ENCODE results near the gene RANBP17. TPM values are rescaled to one million over a fixed set of nuclear protein-coding genes. Genes with fewer than 3 reads are reported as not detected.

The RANBP17 gene
- polyA plus RNA-seq, 1 donor from 2014 or later, result 25.5 TPM

DNA sequence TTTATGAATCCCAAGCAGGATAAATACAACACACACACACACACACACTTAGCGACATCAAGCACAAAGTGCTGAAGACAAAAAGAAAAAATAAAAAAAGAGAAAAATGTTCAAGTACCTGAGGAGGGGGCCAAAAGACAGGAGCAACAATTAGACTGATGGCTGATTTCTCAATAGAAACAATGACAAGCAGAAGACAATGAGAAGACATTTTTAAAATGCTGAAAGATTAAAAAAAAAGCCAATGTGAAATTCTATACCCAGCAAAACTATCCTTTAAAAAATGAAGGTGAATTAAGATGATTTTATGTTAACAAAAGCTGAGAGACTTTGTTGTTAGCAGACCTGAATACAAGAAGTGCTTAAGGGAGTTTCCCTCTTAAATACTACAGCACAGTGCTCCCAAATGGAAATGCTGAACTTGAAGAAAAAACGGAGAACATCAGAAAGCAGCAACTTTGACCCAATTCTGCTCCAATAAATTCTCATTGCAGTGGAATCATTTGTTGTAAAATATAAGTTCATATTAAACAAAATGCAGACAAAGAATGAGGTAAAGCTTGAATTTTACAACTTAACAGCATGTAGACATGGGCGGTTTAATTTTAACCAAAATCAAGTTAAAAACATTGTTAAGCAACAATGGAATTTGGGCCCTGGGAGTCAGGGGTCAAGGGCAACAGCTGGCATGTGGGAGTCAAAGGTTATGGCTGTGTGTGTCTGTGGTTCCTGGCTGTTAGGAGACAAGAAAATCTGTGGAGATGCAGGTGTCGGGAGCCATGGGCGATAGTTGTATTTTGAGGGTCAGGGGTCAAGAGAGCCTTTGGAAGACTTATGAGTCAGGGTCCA is 776 bp upstream of the RANBP17 start:
- TF ChIP-seq SMC3 (conservative IDR thresholded peaks at IDR 0.05; ENCODE audit: poor library complexity) (no peak), EP300 (conservative IDR thresholded peaks at IDR 0.05; ENCODE audit: poor library complexity, severe bottlenecking) (no peak), POLR2AphosphoS5 (IDR thresholded peaks at IDR 0.05) (no peak)
- Histone ChIP-seq H3K9me3 (ENCODE audit: low read length) (no peaks in the 10 kb centered on the region), H3F3A (ENCODE audit: insufficient read depth, low read length, poor library complexity, severe bottlenecking) (peaks cover 3% of the 10 kb centered on the region), H3K27me3 (ENCODE audit: insufficient read depth, low read depth, low read length) (no peaks in the 10 kb centered on the region), H3K9me2 (ENCODE audit: insufficient read depth, low read length) (no peaks in the 10 kb centered on the region), H4K20me1 (ENCODE audit: insufficient read depth) (no peaks in the 10 kb centered on the region), H3K36me3 (ENCODE audit: insufficient read depth, low read length) (no peaks in the 10 kb centered on the region), H3K79me2 (replicated peaks; ENCODE audit: insufficient read depth, low read length) (peaks cover 9% of the 10 kb centered on the region), H3K27ac (ENCODE audit: low read length) (no peak overlapping the region), H3K4me2 (ENCODE audit: low read length) (no peak overlapping the region), H2AFZ (ENCODE audit: low read depth, low read length) (no peak overlapping the region), H3K4me3 (ENCODE audit: low read length) (peak overlapping the region; percentile 88), H3K9ac (ENCODE audit: low read length) (no peak overlapping the region)

DNA sequence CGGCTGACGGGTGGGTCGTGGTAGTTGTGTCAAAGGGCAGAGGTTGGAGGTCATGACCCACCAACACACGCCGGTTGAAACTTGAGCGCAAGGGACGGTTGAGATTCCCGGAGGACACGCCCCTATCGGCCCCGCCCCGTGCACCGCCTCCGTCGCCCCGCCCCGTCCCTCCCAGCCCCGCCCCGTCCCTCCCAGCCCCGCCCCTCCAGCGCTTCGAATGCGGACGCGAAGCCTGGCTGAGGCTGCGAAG is 226 bp upstream of the RANBP17 start:
- peak overlapping the region; percentile 88 for H3K4me3 ChIP-seq (ENCODE audit: low read length)
- peak overlapping the region; percentile 76 for H3K9ac ChIP-seq (ENCODE audit: low read length)
- H3F3A ChIP-seq (ENCODE audit: insufficient read depth, low read length, poor library complexity, severe bottlenecking), result peaks cover 3% of the 10 kb centered on the region
- H3K9me3 ChIP-seq (ENCODE audit: low read length), result no peaks in the 10 kb centered on the region
- H3K4me2 ChIP-seq (ENCODE audit: low read length), result no peak overlapping the region
- H3K27me3 ChIP-seq (ENCODE audit: insufficient read depth, low read depth, low read length), result no peaks in the 10 kb centered on the region
- no peaks in the 10 kb centered on the region for H3K36me3 ChIP-seq (ENCODE audit: insufficient read depth, low read length)
- no peak overlapping the region for H2AFZ ChIP-seq (ENCODE audit: low read depth, low read length)
- H3K79me2 ChIP-seq (replicated peaks; ENCODE audit: insufficient read depth, low read length), result peaks cover 10% of the 10 kb centered on the region
- no peaks in the 10 kb centered on the region for H3K9me2 ChIP-seq (ENCODE audit: insufficient read depth, low read length)
- H4K20me1 ChIP-seq (ENCODE audit: insufficient read depth), result no peaks in the 10 kb centered on the region
- no peak overlapping the region for H3K27ac ChIP-seq (ENCODE audit: low read length)
- TF ChIP-seq SMC3 (conservative IDR thresholded peaks at IDR 0.05; ENCODE audit: poor library complexity) (no peak), POLR2AphosphoS5 (IDR thresholded peaks at IDR 0.05) (no peak), EP300 (conservative IDR thresholded peaks at IDR 0.05; ENCODE audit: poor library complexity, severe bottlenecking) (no peak), EZH2 (IDR thresholded peaks at IDR 0.05; ENCODE audit: borderline replicate concordance, insufficient read depth, low read length, poor library complexity, severe bottlenecking) (no peak), MXI1 (conservative IDR thresholded peaks at IDR 0.05; ENCODE audit: poor library complexity, severe bottlenecking) (no peak), RAD21 (conservative IDR thresholded peaks at IDR 0.05) (no peak), TAF1 (IDR thresholded peaks at IDR 0.05; ENCODE audit: low read depth) (no peak)
- TF ChIP-seq, protein P1, sequence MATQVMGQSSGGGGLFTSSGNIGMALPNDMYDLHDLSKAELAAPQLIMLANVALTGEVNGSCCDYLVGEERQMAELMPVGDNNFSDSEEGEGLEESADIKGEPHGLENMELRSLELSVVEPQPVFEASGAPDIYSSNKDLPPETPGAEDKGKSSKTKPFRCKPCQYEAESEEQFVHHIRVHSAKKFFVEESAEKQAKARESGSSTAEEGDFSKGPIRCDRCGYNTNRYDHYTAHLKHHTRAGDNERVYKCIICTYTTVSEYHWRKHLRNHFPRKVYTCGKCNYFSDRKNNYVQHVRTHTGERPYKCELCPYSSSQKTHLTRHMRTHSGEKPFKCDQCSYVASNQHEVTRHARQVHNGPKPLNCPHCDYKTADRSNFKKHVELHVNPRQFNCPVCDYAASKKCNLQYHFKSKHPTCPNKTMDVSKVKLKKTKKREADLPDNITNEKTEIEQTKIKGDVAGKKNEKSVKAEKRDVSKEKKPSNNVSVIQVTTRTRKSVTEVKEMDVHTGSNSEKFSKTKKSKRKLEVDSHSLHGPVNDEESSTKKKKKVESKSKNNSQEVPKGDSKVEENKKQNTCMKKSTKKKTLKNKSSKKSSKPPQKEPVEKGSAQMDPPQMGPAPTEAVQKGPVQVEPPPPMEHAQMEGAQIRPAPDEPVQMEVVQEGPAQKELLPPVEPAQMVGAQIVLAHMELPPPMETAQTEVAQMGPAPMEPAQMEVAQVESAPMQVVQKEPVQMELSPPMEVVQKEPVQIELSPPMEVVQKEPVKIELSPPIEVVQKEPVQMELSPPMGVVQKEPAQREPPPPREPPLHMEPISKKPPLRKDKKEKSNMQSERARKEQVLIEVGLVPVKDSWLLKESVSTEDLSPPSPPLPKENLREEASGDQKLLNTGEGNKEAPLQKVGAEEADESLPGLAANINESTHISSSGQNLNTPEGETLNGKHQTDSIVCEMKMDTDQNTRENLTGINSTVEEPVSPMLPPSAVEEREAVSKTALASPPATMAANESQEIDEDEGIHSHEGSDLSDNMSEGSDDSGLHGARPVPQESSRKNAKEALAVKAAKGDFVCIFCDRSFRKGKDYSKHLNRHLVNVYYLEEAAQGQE (IDR thresholded peaks at IDR 0.05; ENCODE audit: borderline replicate concordance), result no peak
- TF ChIP-seq, protein P2, sequence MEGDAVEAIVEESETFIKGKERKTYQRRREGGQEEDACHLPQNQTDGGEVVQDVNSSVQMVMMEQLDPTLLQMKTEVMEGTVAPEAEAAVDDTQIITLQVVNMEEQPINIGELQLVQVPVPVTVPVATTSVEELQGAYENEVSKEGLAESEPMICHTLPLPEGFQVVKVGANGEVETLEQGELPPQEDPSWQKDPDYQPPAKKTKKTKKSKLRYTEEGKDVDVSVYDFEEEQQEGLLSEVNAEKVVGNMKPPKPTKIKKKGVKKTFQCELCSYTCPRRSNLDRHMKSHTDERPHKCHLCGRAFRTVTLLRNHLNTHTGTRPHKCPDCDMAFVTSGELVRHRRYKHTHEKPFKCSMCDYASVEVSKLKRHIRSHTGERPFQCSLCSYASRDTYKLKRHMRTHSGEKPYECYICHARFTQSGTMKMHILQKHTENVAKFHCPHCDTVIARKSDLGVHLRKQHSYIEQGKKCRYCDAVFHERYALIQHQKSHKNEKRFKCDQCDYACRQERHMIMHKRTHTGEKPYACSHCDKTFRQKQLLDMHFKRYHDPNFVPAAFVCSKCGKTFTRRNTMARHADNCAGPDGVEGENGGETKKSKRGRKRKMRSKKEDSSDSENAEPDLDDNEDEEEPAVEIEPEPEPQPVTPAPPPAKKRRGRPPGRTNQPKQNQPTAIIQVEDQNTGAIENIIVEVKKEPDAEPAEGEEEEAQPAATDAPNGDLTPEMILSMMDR (IDR thresholded peaks at IDR 0.05; ENCODE audit: poor library complexity, severe bottlenecking), result no peak
